ENCODE results near the gene WFDC10A. TPM values are rescaled to one million over a fixed set of nuclear protein-coding genes. Genes with fewer than 3 reads are reported as not detected.

Gene WFDC10A
- total and polyA plus RNA-seq, 7 donors = not detected

- H3K36me3 ChIP-seq (ENCODE audit: insufficient read depth in 1 of 2, low read depth in 1 of 2) = no peaks in the 10 kb centered on the region
- H3K4me3 ChIP-seq = no peak within 1 kb of the TSS
- H3K27ac ChIP-seq = no peak within 1 kb of the TSS
- intact Hi-C loops (cut with DNase I) = no loop called here
- DNase-seq (no peak), ATAC-seq (no peak)
- H3K27me3 ChIP-seq (ENCODE audit: insufficient read depth in 3 of 3, low read length in 2 of 3) = no peaks in the 10 kb centered on the region
- TF ChIP-seq CTCF (IDR thresholded peaks at IDR 0.05) = no peak
- no peaks in the 10 kb centered on the region for H3K4me1 ChIP-seq
- 71 to 88% (median 80%) methylated on average over 1 of the region's 1 CpG for whole genome bisulfite sequencing, 3 donors
- H3K9me3 ChIP-seq = no peaks in the 10 kb centered on the region
Measured at GRCh38 chr20:45670139-45670538, 40.6 kb downstream of the WFDC10A start, which contains the start of gene WFDC11. WFDC11 (minus strand) TSS chr20:45670239; CDS start chr20:45650600, 19,639 bp downstream.

GRCh38 chr20:45672765-45673164 lies 43.2 kb downstream of the WFDC10A start:
- ATAC-seq = no peak
- TF ChIP-seq CTCF (IDR thresholded peaks at IDR 0.05) = no peak
- no peak overlapping the region for H3K27ac ChIP-seq

GRCh38 chr20:45679650-45680049 lies 50.1 kb downstream of the WFDC10A start:
- ATAC-seq (no peak), DNase-seq (no peak)
- peaks cover 0 to 2% (median 0%) of the 10 kb centered on the region in 3 donors for H3K27me3 ChIP-seq (ENCODE audit: insufficient read depth in 3 of 3, low read length in 2 of 3)
- no peaks in the 10 kb centered on the region for H3K36me3 ChIP-seq (ENCODE audit: insufficient read depth in 1 of 2, low read depth in 1 of 2)
- H3K9me3 ChIP-seq = peaks cover 13% of the 10 kb centered on the region
- H3K27ac ChIP-seq = no peak overlapping the region
- TF ChIP-seq CTCF (IDR thresholded peaks at IDR 0.05) = no peak
- intact Hi-C loops (cut with DNase I) = no loop called here
- H3K4me1 ChIP-seq = no peaks in the 10 kb centered on the region
- H3K4me3 ChIP-seq = no peak overlapping the region

More at GRCh38 chr20:45672765-45673164, 43.2 kb downstream of the WFDC10A start:
- Histone ChIP-seq H3K9me3 (no peaks in the 10 kb centered on the region), H3K36me3 (ENCODE audit: insufficient read depth in 1 of 2, low read depth in 1 of 2) (no peaks in the 10 kb centered on the region), H3K4me3 (no peak overlapping the region), H3K4me1 (no peaks in the 10 kb centered on the region), H3K27me3 (ENCODE audit: insufficient read depth in 3 of 3, low read length in 2 of 3) (no peaks in the 10 kb centered on the region)
- intact Hi-C loops (cut with DNase I) = no loop called here
- DNase-seq = no peak

Other genes with a start within 250 kb of the WFDC10A start
- gene DBNDD2, start 221.4 kb upstream of the WFDC10A start, total RNA-seq = 100 to 1,000 TPM; 108 to 180 (median 163) TPM
- 100 to 1,000 TPM; 151 to 230 (median 162) TPM for gene DBNDD2, start 221.4 kb upstream of the WFDC10A start, polyA plus RNA-seq
- 10 to 100 TPM; 48.0 to 74.9 (median 57.1) TPM for gene PIGT, start 213.6 kb upstream of the WFDC10A start, total RNA-seq
- 100 to 1,000 TPM in 1 of 3 donors, 10 to 100 TPM in 2; 57.3 to 113 (median 94.7) TPM for gene PIGT, start 213.6 kb upstream of the WFDC10A start, polyA plus RNA-seq
- under 1 TPM in 2 of 4 donors, not detected in 2; 0.44 to 0.74 TPM for gene WFDC2, start 160.0 kb upstream of the WFDC10A start, total RNA-seq
- under 1 TPM in 2 of 3 donors, not detected in 1; 0.22 to 0.31 TPM for gene WFDC2, start 160.0 kb upstream of the WFDC10A start, polyA plus RNA-seq
- not detected for gene SPINT3, start 114.1 kb upstream of the WFDC10A start, total RNA-seq
- gene SPINT3, start 114.1 kb upstream of the WFDC10A start, polyA plus RNA-seq = not detected
- not detected for gene WFDC6, start 90.3 kb upstream of the WFDC10A start, total RNA-seq
- gene WFDC6, start 90.3 kb upstream of the WFDC10A start, polyA plus RNA-seq = not detected
- not detected for gene EPPIN, start 82.3 kb upstream of the WFDC10A start, total RNA-seq
- not detected for gene EPPIN, start 82.3 kb upstream of the WFDC10A start, polyA plus RNA-seq
- not detected for gene WFDC8, start 50.5 kb upstream of the WFDC10A start, total RNA-seq
- gene WFDC8, start 50.5 kb upstream of the WFDC10A start, polyA plus RNA-seq = not detected
- not detected for gene WFDC9, start 1.5 kb downstream of the WFDC10A start, total RNA-seq
- gene WFDC9, start 1.5 kb downstream of the WFDC10A start, polyA plus RNA-seq = not detected
- gene WFDC11, start 40.5 kb downstream of the WFDC10A start, total RNA-seq = not detected
- not detected for gene WFDC11, start 40.5 kb downstream of the WFDC10A start, polyA plus RNA-seq
- gene WFDC13, start 72.3 kb downstream of the WFDC10A start, total RNA-seq = not detected
- gene WFDC13, start 72.3 kb downstream of the WFDC10A start, polyA plus RNA-seq = not detected
- not detected for gene WFDC10B, start 75.3 kb downstream of the WFDC10A start, total RNA-seq
- not detected for gene WFDC10B, start 75.3 kb downstream of the WFDC10A start, polyA plus RNA-seq
- gene SPINT4, start 92.6 kb downstream of the WFDC10A start, total RNA-seq = not detected
- not detected for gene SPINT4, start 92.6 kb downstream of the WFDC10A start, polyA plus RNA-seq
- 1 to 10 TPM in 1 of 4 donors, under 1 TPM in 2, not detected in 1; 0.64 to 1.2 (median 0.73) TPM for gene WFDC3, start 162.1 kb downstream of the WFDC10A start, total RNA-seq
- under 1 TPM; 0.51 to 0.79 (median 0.61) TPM for gene WFDC3, start 162.1 kb downstream of the WFDC10A start, polyA plus RNA-seq
- gene DNTTIP1, start 162.2 kb downstream of the WFDC10A start, total RNA-seq = 10 to 100 TPM; 40.6 to 56.7 (median 44.9) TPM
- 10 to 100 TPM; 28.3 to 56.8 (median 53.9) TPM for gene DNTTIP1, start 162.2 kb downstream of the WFDC10A start, polyA plus RNA-seq
- under 1 TPM; 0.32 to 0.42 (median 0.38) TPM for gene UBE2C, start 182.9 kb downstream of the WFDC10A start, total RNA-seq
- under 1 TPM in 2 of 3 donors, not detected in 1; 0.35 to 0.40 TPM for gene UBE2C, start 182.9 kb downstream of the WFDC10A start, polyA plus RNA-seq
- gene TNNC2, start 197.6 kb downstream of the WFDC10A start, total RNA-seq = 1,000 to 10,000 TPM; 1,390 to 3,666 (median 2,654) TPM
- over 10,000 TPM in 1 of 3 donors, 1,000 to 10,000 TPM in 2; 2,508 to 10,677 (median 9,192) TPM for gene TNNC2, start 197.6 kb downstream of the WFDC10A start, polyA plus RNA-seq
- 10 to 100 TPM; 22.3 to 44.9 (median 31.6) TPM for gene SNX21, start 204.1 kb downstream of the WFDC10A start, total RNA-seq
- gene SNX21, start 204.1 kb downstream of the WFDC10A start, polyA plus RNA-seq = 10 to 100 TPM in 2 of 3 donors, 1 to 10 TPM in 1; 8.7 to 63.9 (median 21.2) TPM
- 10 to 100 TPM; 20.3 to 29.6 (median 24.9) TPM for gene ACOT8, start 227.7 kb downstream of the WFDC10A start, total RNA-seq
- 10 to 100 TPM; 20.2 to 32.9 (median 29.3) TPM for gene ACOT8, start 227.7 kb downstream of the WFDC10A start, polyA plus RNA-seq
- 1 to 10 TPM; 1.4 to 2.7 (median 1.5) TPM for gene ZSWIM3, start 227.9 kb downstream of the WFDC10A start, total RNA-seq
- gene ZSWIM3, start 227.9 kb downstream of the WFDC10A start, polyA plus RNA-seq = 1 to 10 TPM; 1.1 to 2.0 (median 1.5) TPM